HG02678 (cell line): Measurements from ENCODE around the gene LIG4.
"Not testable (repeated sequence)": the region's sequence is repeated elsewhere in the genome, so short reads cannot be mapped to it uniquely, and the experiment has no call there.

Experiments
- ATAC-seq: cut with Tn5 transposase; IDR thresholded peaks from one replicate; pipeline ENCODE4 v1.9.1; 2021; ENCODE audit warnings: mild to moderate bottlenecking, moderate library complexity; ENCODE audit not compliant: unreplicated experiment

LIG4 gene

GRCh38 chr13:108215436-108215835, at the start of gene LIG4:
Gene LIG4, minus strand, starts transcription at chr13:108215536. Its CDS starts 4,268 bp downstream, at chr13:108211268.
- ATAC-seq: peak; percentile 68

- no peak for ATAC-seq
Observed at GRCh38 chr13:108263621-108264355, 48.5 kb upstream of the LIG4 start.

DNA sequence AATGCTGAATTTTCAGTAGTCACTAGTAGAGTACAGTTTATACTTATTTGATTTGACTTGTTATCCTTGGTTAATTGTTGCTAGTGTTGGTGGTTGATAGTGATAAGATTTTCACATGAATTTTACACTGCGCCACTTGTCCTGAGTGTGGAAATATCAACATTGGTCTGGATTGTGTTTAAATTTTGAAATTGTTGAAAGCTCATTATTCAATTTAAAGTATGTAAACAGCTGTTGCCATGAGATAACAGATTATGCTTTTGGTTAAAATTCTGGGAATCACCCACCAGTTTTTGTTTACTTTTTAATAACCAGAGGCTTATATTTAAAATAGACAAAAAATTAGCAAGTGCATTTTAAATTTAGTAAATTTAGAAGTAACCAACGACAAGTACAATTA, 41.9 kb upstream of the LIG4 start:
- no peak for ATAC-seq

DNA sequence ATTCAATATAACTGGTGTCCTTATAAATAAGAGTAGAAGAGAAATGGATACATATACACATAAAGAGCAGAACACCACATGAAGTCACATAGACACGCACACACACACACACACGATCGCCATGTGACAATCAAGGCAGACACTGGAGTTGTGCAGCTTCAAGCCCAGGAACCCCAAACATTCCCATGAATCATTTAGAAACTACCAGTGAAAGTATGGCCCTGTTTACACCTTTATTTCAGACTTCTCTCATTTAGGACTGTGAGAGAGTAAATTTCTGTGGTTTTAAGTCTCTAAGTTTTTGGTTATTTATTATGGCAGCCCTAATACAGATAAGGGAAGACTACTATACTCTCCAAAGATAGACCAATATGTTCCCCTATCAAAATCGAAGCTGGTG, 33.8 kb upstream of the LIG4 start:
- ATAC-seq: no peak

DNA sequence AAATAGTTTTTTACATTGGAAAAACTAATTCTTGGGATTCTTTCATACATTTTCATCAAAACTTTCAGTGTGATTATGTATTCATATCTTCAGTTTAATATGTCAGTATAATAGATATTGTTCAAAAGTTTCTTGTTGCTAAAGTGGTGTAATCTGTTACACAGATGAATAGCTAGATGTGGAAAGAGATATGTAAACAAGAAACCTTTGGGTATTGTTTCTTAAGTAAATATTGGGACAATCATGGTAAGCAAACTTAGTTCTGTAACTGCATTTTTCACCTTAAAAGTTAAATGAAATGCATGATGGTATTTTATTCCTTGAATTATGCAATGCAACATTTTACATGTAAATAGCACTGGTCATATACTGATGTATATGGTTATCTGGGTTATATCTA, 15.0 kb upstream of the LIG4 start:
- ATAC-seq: no peak

DNA sequence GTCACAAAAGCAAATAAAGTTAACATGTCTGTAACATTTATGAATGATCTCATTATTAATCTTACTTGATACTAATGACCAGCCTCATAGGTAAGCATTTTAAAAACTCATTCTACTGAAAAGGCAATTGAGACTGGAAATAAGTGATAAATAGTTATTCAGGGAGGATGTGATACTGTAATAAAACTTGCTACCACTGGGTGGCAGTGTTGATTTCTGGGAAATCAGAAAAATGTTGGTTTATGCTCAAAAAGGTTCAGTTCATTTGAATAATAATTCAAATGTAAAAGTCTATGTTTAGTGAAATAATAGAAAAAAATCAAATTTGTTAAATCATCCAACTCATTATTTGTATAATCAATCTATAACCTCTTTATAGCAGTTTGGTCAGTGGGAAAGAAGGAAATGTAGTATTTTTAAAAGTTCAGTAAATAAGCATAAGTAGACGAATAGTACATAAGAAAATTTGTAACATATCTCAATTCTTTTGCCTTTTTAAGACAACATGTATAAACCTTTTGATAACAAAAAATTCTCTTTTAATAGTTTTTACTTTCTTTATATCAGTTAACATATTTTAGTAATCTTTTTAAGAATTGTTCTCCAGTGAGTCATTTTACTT, 12.4 kb upstream of the LIG4 start:
- ATAC-seq: no peak

DNA sequence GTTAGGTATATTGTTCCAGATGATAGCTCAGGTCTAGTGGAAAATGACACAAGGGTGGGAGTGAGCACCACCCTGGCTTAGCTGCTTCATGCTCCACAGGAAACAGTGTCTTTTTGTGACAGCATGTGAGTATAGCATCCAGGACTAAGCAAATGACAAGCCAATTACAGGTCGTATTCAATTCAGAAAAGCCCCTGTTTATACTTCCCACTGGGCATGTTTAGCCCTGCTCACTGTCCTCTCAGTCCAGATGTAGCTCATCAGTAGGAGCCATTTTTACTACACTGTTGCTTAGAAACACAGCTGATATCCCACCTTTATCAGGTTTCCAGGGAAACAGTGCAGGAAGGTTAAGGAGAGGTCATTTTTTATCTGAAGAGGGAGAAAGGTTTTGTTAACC, 10.8 kb upstream of the LIG4 start:
- ATAC-seq: peak; percentile 37

- peak; percentile 65 for ATAC-seq
Observed at GRCh38 chr13:108225440-108225839, 10.1 kb upstream of the LIG4 start.

DNA sequence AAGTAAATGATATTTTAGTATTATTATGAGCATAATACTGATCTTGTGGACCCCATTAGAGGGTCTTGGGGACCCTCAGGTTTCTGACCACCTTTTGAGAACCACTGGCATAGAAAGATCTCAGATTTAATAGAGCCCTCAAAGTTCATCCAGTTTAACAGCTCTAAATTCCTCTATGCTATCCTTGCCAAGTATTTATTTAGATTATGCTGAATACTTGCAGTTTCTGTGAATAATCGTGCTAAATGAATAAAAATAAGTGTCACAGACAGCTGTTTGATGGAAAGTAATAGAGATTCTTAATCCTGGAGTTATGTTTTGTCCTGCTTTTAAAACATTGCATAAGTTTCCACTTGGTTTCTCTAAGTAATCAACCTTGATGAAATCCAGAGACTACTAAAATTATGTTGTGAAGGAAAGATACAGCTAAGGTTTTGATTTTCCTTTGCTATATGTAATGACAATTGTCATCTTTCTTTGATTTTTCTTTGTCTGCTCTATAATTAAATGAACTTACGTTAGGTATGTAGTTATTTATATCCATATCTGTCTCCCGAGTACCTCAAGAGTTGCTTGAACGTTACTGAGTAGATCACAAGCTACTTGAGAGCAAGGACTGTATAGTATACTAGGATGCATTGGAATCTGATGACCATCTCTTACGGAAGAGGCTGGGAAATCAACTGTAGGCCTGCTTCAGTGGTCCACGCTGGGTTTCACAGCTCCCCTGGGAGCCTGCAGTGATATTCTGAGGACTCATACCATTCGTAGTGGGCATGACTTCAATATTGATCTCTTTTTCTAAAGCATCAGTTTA, 8.6 kb upstream of the LIG4 start:
- no peak for ATAC-seq

- ATAC-seq: no peak
Observed at GRCh38 chr13:108220041-108220440, 4.7 kb upstream of the LIG4 start.

- ATAC-seq: peak; percentile 75
Observed at GRCh38 chr13:108218044-108218974, 3.0 kb upstream of the LIG4 start, which contains the start of gene ABHD13. Gene ABHD13, plus strand, starts transcription at chr13:108218392. Its CDS starts 10,827 bp downstream, at chr13:108229219.

- ATAC-seq: not testable (repeated sequence)
Observed at GRCh38 chr13:108217307-108218043, 2.1 kb upstream of the LIG4 start.

GRCh38 chr13:108214441-108215271, 680 bp downstream of the LIG4 start:
- no peak for ATAC-seq

DNA sequence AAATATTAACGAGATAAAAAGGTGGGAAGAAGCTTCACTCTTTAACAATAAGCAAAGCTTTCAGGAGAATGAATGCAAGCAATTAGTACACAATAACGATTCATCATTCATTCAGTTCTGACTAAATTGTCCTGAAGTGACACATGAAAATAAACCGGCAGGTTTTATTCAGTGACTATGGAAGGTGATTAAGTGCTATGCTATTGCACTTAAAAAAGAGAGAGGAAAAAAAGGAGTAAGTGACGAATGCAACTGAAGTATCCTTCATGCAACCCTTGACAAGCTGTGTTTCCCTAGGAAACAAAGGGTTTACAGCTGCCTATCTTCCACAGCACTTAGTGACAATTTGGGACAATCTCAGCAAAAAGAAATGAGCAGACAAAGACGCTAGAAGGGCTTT, 1.4 kb downstream of the LIG4 start:
- no peak for ATAC-seq

DNA sequence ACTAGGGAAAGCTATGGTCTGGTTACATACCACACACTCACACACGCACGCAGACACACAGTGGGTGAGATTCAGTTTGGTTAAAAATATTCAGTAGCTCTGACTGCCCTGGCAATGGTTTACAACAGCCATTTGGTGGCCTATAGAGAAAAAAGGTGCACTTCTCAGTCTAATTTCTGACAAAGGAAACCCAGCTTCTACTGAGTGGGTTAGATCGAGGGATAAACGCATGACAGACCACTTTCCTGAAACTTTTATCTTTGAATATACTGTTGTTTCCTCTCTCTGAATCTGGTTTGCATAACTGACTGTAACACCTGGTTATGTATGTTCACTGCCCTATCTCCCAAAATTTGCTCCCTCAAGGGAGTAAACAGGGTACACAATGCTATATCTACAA, 2.5 kb downstream of the LIG4 start:
- peak; percentile 44 for ATAC-seq

DNA sequence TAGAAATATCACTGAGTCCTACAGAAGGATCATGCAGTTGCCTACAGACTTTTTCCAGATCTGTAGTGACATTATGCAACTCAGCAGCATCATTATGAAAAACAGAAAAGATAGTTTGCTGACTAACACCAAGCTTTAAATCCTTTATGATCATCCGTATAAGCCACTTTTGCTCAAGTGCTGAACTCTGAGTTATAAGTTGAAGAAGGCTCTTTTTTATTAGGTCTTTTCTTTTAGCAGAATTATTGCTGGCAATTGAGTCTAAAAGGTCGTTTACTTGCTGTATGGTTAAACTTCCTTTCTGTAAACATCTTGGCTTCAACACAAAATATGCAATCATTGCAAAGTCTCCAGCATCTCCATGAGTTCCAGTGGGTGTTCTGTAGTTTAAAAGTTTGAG, 4.8 kb downstream of the LIG4 start:
- ATAC-seq: no peak

DNA sequence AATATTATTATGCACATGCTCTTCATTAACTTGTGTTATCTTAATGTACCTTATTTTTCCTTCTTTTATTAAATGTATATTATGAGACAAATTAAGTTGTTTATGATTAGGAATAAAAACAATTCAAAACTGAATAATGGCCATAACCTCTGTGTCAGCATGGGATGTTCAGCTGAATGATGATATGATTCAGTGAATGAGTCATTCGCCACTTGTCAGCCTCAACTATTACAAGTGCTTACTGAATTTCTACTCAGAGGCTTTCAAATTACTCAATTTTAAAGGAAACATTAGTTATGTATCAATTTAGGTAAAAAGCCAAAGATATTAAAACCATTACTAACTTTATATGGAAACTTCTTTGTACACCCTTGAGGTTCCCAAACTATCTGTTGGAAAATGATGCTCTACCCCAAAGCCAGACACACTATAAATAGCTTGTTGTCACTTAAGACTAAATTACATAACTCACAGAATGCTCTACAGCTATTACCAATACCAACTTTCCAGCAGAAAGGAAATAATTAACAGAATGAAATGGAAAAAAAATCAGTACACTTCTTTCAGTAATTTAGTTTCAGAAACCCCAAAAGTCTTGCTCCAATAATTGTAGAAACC, 14.4 kb downstream of the LIG4 start:
- no peak for ATAC-seq

- ATAC-seq: no peak
Observed at GRCh38 chr13:108195861-108196260, 19.5 kb downstream of the LIG4 start.

GRCh38 chr13:108195146-108195545, 20.2 kb downstream of the LIG4 start:
- ATAC-seq: no peak
